ENCODE measurements around the gene UGDH.

Gene UGDH

DNA sequence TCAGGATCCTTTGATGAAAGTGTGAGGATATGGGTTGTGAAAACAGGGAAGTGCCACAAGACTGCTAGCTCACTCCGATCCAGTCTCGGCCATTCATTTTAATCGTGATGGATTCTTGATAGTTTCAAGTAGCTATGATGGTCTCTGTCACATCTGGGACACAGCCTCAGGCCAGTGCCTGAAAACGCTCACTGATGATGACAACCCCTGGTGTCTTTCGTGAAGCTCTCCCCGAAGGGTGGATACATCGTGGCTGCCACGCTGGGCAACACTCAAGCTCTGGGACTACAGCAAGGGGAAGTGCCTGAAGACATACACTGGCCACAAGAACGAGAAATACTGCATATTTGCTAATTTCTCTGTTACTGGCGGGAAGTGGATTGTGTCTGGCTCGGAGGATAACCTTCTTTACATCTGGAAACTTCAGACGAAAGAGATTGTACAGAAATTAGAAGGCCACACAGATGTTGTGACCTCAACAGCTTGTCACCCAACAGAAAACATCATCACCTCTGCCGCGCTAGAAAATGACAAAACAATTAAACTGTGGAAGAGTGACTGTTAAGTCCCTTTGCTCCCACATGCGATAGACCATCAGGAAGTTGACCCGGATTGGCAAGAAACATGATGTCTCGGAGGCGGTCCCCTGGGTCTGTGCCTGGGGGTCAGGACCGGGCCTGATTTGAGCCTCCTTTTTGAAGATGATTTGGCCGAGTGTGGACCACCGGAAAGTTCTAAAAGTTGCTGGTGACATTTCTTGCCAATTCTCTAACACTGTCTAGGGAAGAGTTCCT is 46.1 kb downstream of the UGDH start:
- TF ChIP-seq, protein P1, sequence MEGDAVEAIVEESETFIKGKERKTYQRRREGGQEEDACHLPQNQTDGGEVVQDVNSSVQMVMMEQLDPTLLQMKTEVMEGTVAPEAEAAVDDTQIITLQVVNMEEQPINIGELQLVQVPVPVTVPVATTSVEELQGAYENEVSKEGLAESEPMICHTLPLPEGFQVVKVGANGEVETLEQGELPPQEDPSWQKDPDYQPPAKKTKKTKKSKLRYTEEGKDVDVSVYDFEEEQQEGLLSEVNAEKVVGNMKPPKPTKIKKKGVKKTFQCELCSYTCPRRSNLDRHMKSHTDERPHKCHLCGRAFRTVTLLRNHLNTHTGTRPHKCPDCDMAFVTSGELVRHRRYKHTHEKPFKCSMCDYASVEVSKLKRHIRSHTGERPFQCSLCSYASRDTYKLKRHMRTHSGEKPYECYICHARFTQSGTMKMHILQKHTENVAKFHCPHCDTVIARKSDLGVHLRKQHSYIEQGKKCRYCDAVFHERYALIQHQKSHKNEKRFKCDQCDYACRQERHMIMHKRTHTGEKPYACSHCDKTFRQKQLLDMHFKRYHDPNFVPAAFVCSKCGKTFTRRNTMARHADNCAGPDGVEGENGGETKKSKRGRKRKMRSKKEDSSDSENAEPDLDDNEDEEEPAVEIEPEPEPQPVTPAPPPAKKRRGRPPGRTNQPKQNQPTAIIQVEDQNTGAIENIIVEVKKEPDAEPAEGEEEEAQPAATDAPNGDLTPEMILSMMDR (IDR thresholded peaks at IDR 0.05; ENCODE audit: low read depth, low read length, missing control alignments): no peak
- no peak for DNase-seq
- H3K27me3 ChIP-seq (replicated peaks): no peaks in the 10 kb centered on the region
- in situ Hi-C loops (cut with HindIII; ENCODE audit: low pct_ligation_motif_present, low sequenced_read_pairs): no loop called here
- no peak overlapping the region for H3K4me3 ChIP-seq (ENCODE audit: low read depth, low read length)
- H3K27ac ChIP-seq: no peak overlapping the region
- no peaks in the 10 kb centered on the region for H3K36me3 ChIP-seq (replicated peaks)

DNA sequence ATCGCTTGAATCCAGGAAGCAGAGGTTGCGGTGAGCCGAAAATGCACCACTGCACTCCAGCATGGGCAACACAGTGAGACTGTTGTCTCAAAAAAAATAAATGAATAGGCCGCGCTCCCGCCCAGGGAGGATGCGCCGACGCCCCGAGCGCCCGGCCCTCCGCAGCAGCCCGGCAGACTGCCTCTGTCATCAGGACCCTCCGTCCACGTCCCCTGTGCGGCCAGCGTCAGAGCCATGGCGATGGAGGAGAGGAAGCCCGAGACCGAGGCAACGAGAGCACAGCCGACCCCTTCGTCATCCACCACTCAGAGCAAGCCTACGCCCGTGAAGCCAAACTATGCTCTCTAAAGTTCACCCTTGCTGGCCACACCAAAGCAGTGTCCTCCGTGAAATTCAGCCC is 47.0 kb downstream of the UGDH start:
- no peaks in the 10 kb centered on the region for H3K27me3 ChIP-seq (replicated peaks)
- H3K36me3 ChIP-seq (replicated peaks): no peaks in the 10 kb centered on the region
- no peak for DNase-seq
- no peak overlapping the region for H3K4me3 ChIP-seq (ENCODE audit: low read depth, low read length)
- TF ChIP-seq, protein P1 (IDR thresholded peaks at IDR 0.05; ENCODE audit: low read depth, low read length, missing control alignments): no peak
- in situ Hi-C loops (cut with HindIII; ENCODE audit: low pct_ligation_motif_present, low sequenced_read_pairs): no loop called here
- no peak overlapping the region for H3K27ac ChIP-seq

DNA sequence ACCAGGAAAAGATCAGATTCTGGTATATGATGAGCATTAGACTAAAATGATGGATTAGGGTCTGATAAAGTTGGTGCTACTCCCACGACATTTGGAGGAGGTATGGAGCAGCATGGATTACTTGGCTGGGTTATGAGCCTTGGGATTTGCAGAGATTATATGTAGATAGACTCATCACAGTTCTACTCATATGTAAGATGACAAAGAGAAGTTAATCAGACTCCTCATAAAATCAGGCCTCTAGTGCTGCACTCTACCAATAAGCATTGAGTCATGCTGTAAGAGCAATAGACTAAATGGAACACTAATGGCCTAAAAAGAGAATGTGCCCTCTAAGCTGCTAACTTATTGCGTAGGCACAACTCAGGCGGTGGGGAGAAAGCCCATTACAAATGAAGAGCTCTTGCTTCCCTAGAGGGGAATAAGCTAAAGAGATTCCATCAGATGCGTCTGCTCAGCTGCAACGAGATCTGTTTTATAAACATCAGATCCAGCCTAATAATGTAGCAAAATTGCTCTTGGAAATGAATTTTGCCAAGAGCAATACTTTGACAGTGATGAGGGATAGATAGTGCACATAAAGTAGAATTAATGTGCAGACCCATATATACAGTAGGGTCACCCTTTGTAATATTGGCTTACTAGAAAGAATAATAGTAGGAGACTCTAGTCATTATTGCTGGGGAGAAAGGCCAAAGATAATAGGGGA is 50.9 kb downstream of the UGDH start:
- Histone ChIP-seq H3K27ac (no peak overlapping the region), H3K27me3 (replicated peaks) (no peaks in the 10 kb centered on the region), H3K36me3 (replicated peaks) (peaks cover 9% of the 10 kb centered on the region), H3K4me3 (ENCODE audit: low read depth, low read length) (no peak overlapping the region)
- DNase-seq: no peak
- TF ChIP-seq, protein P1 (IDR thresholded peaks at IDR 0.05; ENCODE audit: low read depth, low read length, missing control alignments): no peak
- in situ Hi-C loops (cut with HindIII; ENCODE audit: low pct_ligation_motif_present, low sequenced_read_pairs): no loop called here

DNA sequence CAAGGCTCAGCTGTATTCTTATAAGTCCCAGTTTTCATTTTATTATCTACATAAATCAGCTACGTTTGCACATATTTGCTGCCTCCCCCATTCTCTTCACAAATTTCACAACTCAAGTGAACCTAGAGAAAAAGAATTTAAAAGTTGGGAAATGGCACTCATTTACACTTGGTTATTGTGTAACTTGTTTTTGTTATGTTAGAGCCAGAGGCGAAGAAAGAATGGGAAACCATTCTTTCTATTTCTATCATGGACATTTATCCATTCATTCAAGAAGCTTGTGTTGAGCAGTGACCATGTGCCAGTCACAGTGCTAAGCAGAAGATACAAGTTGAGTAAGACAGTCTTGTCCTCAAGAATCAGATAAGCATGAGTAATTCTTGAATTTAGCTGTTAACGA is 54.8 kb downstream of the UGDH start:
- Histone ChIP-seq H3K4me3 (ENCODE audit: low read depth, low read length) (no peak overlapping the region), H3K27me3 (replicated peaks) (no peaks in the 10 kb centered on the region), H3K27ac (no peak overlapping the region), H3K36me3 (replicated peaks) (peaks cover 9% of the 10 kb centered on the region)
- TF ChIP-seq, protein P1 (IDR thresholded peaks at IDR 0.05; ENCODE audit: low read depth, low read length, missing control alignments): no peak
- in situ Hi-C loops (cut with HindIII; ENCODE audit: low pct_ligation_motif_present, low sequenced_read_pairs): no loop called here
- no peak for DNase-seq

DNA sequence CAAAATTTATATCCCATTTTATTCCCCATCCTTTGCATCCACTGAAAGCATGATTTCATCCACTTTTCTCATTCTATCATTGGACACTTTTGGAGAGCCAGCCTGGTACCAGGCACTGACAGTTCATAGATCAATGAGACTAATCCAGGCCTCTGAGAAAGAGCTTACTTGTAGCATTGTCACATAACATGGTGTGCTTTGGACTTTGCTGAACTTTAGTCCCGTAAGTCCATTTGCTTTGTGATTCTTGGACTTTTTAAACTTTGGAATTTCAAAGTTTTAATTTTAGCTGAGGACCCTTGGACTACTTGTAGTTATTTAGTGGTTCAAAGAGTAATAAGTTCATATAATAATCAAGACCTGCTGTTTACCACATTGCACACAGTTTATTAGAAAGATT is 56.8 kb downstream of the UGDH start:
- no peak for DNase-seq
- H3K27me3 ChIP-seq (replicated peaks): no peaks in the 10 kb centered on the region
- peaks cover 9% of the 10 kb centered on the region for H3K36me3 ChIP-seq (replicated peaks)
- in situ Hi-C loops (cut with HindIII; ENCODE audit: low pct_ligation_motif_present, low sequenced_read_pairs): no loop called here
- no peak overlapping the region for H3K4me3 ChIP-seq (ENCODE audit: low read depth, low read length)
- TF ChIP-seq, protein P1 (IDR thresholded peaks at IDR 0.05; ENCODE audit: low read depth, low read length, missing control alignments): no peak
- no peak overlapping the region for H3K27ac ChIP-seq
